ENCODE results near the gene CHRND.

GRCh38 chr2:232576995-232577394 lies 51.0 kb downstream of the CHRND start:
- TF ChIP-seq ELK1 (IDR thresholded peaks at IDR 0.05; ENCODE audit: borderline replicate concordance, low read depth, low read length) (no peak), CTCF (conservative IDR thresholded peaks at IDR 0.05; ENCODE audit: low read depth, low read length) (no peak), SMC3 (IDR thresholded peaks at IDR 0.05; ENCODE audit: low read depth, low read length) (no peak), RFX5 (IDR thresholded peaks at IDR 0.05; ENCODE audit: low read depth, low read length) (no peak), RCOR1 (IDR thresholded peaks at IDR 0.05; ENCODE audit: insufficient replicate concordance, low read length) (no peak), MXI1 (IDR thresholded peaks at IDR 0.05; ENCODE audit: borderline replicate concordance, low read depth, low read length) (no peak), RAD21 (IDR thresholded peaks at IDR 0.05; ENCODE audit: low read length) (no peak), CHD1 (IDR thresholded peaks at IDR 0.05; ENCODE audit: low read depth, low read length) (no peak)
